Keratinocyte (primary cell): ENCODE data around the gene STIM1.

ENCODE experiments used
- CTCF ChIP-seq, 3 experiments: IDR thresholded peaks in 1 of 3; conservative IDR thresholded peaks in 1 of 3; optimal IDR thresholded peaks in 1 of 3; 2 replicates in 2 of 3; 3 replicates in 1 of 3; pipeline versions ENCODE3 to v1.5.1; 2011; ENCODE audit warnings: low read length in 3 of 3, mild to moderate bottlenecking in 3 of 3, moderate library complexity in 2 of 3, control low read depth in 1 of 3, inconsistent platforms in 1 of 3; ENCODE audit not compliant: insufficient read depth in 2 of 3; ENCODE audit errors: extremely low read depth in 1 of 3
- EZH2 ChIP-seq: IDR thresholded peaks from one replicate; pipeline ENCODE4 v1.6.1; 2012; ENCODE audit warnings: inconsistent platforms, mild to moderate bottlenecking, low read length, moderate library complexity

- TF ChIP-seq CTCF (optimal IDR thresholded peaks at IDR 0.05 in 1 of 3, IDR thresholded peaks at IDR 0.05 in 1 of 3, conservative IDR thresholded peaks at IDR 0.05 in 1 of 3; ENCODE audit: extremely low read depth in 1 of 3, insufficient read depth in 2 of 3, low read length in 3 of 3) (peak; percentile 66 to 75 (median 67)), EZH2 (no peak)
Measured at GRCh38 chr11:3824714-3825472, 30.6 kb upstream of the STIM1 start.
